Adipocyte (in vitro differentiated cells): ENCODE data around the gene COL23A1.
"Not testable (repeated sequence)": the region's sequence is repeated elsewhere in the genome, so short reads cannot be mapped to it uniquely, and the experiment has no call there.

ENCODE experiments used
- DNase-seq: peaks from one replicate; pipeline ENCODE4 v3.0.0-alpha.2; 2015; ENCODE audit warnings: low read depth
- H3K27me3 ChIP-seq: replicated peaks from 2 replicates; pipeline ENCODE4 v1.7.0; 2013; ENCODE audit warnings: mild to moderate bottlenecking, low read length, moderate library complexity; ENCODE audit not compliant: control insufficient read depth, insufficient read depth
- H3K36me3 ChIP-seq: 2 replicates; pipeline ENCODE4 v1.7.0; 2013; ENCODE audit warnings: low read length, mild to moderate bottlenecking, moderate library complexity; ENCODE audit not compliant: control insufficient read depth, insufficient read depth, severe bottlenecking
- H3K4me1 ChIP-seq: 2 replicates; pipeline ENCODE4 v1.7.0; 2013; ENCODE audit warnings: mild to moderate bottlenecking, low read length, moderate library complexity; ENCODE audit not compliant: control insufficient read depth, insufficient read depth
- H3K4me3 ChIP-seq: 2 replicates; pipeline ENCODE4 v1.7.0; 2013; ENCODE audit warnings: mild to moderate bottlenecking, low read length, moderate library complexity
- H3K9ac ChIP-seq: 2 replicates; pipeline ENCODE4 v1.7.0; 2013; ENCODE audit warnings: mild to moderate bottlenecking, low read length, moderate library complexity
- H3K9me3 ChIP-seq: 2 replicates; pipeline ENCODE4 v1.7.0; 2013; ENCODE audit warnings: mild to moderate bottlenecking, low read length, moderate library complexity; ENCODE audit not compliant: control insufficient read depth

Gene COL23A1

GRCh38 chr5:178257650-178258049, 332.5 kb downstream of the COL23A1 start:
- Histone ChIP-seq H3K27me3 (peaks cover 3% of the 10 kb centered on the region), H3K4me3 (no peak overlapping the region), H3K36me3 (no peaks in the 10 kb centered on the region), H3K4me1 (no peaks in the 10 kb centered on the region), H3K9ac (no peak overlapping the region), H3K9me3 (no peaks in the 10 kb centered on the region)
- DNase-seq = no peak

- no peak for DNase-seq
- Histone ChIP-seq H3K36me3 (no peaks in the 10 kb centered on the region), H3K9ac (no peak overlapping the region), H3K4me1 (no peaks in the 10 kb centered on the region), H3K27me3 (peaks cover 3% of the 10 kb centered on the region), H3K9me3 (no peaks in the 10 kb centered on the region), H3K4me3 (no peak overlapping the region)
Observed at GRCh38 chr5:178256746-178257145, 333.4 kb downstream of the COL23A1 start.

DNA sequence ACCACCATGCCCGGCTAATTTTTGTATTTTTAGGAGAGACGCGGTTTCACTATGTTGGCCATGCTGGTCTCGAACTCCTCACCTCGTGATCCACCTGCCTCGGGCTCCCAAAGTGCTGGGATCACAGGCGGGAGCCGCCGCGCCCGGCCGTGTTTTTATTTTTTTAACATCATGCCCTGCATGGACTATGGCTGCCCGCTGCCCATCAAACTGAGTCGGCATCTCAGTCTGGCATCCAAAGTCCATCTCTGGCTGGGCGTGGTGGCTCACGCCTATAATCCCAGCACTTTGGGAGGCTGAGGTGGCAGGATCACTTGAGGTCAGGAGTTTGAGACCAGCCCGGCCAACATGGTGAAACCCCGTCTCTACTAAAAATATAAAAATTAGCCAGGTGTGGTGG, 336.6 kb downstream of the COL23A1 start:
- H3K9ac ChIP-seq, H3K9me3 ChIP-seq, H3K4me3 ChIP-seq, H3K27me3 ChIP-seq, DNase-seq, H3K36me3 ChIP-seq: not testable (repeated sequence)
- H3K4me1 ChIP-seq = peaks cover 11% of the 10 kb centered on the region

- no peaks in the 10 kb centered on the region for H3K9me3 ChIP-seq
- no peak for DNase-seq
- no peak overlapping the region for H3K9ac ChIP-seq
- H3K36me3 ChIP-seq = no peaks in the 10 kb centered on the region
- peaks cover 11% of the 10 kb centered on the region for H3K4me1 ChIP-seq
- H3K4me3 ChIP-seq = no peak overlapping the region
- H3K27me3 ChIP-seq = peaks cover 6% of the 10 kb centered on the region
Observed at GRCh38 chr5:178252258-178252657, 337.9 kb downstream of the COL23A1 start.

DNA sequence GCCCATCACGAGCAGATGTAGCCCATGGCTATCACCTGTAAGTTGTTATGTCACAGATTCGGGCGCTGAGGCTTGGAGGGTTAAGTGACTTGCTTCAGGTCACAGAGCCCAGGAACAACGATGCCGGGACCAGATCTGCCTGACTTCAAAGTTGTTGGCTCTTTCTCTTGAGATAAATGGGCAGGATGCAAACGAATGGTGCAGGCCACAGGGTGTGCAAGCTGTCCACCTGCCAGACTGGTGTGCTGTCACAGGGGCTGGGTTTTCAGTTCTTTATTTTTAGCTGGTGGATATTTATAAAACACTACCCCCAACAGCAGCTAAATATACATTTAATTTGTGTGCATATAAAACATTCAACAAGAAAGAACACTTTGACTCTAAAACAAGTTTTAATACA, 339.9 kb downstream of the COL23A1 start:
- H3K36me3 ChIP-seq = no peaks in the 10 kb centered on the region
- H3K27me3 ChIP-seq = peaks cover 24% of the 10 kb centered on the region
- no peaks in the 10 kb centered on the region for H3K9me3 ChIP-seq
- no peak overlapping the region for H3K4me3 ChIP-seq
- H3K4me1 ChIP-seq = peaks cover 11% of the 10 kb centered on the region
- no peak overlapping the region for H3K9ac ChIP-seq
- no peak for DNase-seq

- peaks cover 24% of the 10 kb centered on the region for H3K27me3 ChIP-seq
- no peak overlapping the region for H3K9ac ChIP-seq
- no peaks in the 10 kb centered on the region for H3K9me3 ChIP-seq
- H3K4me1 ChIP-seq = peaks cover 11% of the 10 kb centered on the region
- no peaks in the 10 kb centered on the region for H3K36me3 ChIP-seq
- peak; percentile 71 for DNase-seq
- H3K4me3 ChIP-seq = no peak overlapping the region
Observed at GRCh38 chr5:178249191-178249989, 340.8 kb downstream of the COL23A1 start.

DNA sequence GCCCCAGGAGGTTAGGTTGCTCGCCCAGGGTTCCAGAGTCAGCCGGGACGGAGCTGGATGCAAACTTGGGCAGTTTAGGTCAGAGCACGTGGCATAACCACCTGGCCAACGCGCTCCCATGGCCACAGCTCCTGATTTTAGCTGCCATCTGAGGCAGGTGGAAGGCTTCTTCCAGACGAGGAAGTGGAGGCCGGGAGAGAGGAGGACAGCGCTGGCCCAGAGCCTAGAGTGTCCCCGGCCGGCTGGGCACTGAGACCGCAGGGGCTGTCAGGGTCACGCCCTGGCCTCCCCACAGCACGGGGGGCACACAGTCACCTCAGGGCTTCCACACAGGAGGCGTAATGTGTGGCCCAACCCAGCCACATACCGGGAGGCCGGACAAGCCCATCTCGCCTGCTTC, 341.4 kb downstream of the COL23A1 start:
- Histone ChIP-seq H3K36me3 (no peaks in the 10 kb centered on the region), H3K4me3 (no peak overlapping the region), H3K9ac (no peak overlapping the region)

GRCh38 chr5:178247481-178248456, 342.4 kb downstream of the COL23A1 start:
- Histone ChIP-seq H3K4me1 (peaks cover 11% of the 10 kb centered on the region), H3K9me3 (no peaks in the 10 kb centered on the region), H3K36me3 (no peaks in the 10 kb centered on the region), H3K4me3 (no peak overlapping the region), H3K27me3 (peaks cover 24% of the 10 kb centered on the region), H3K9ac (no peak overlapping the region)
- no peak for DNase-seq

More for the DNA sequence above, 341.4 kb downstream of the COL23A1 start:
- H3K27me3 ChIP-seq = peaks cover 24% of the 10 kb centered on the region
- DNase-seq = no peak
- no peaks in the 10 kb centered on the region for H3K9me3 ChIP-seq
- peaks cover 11% of the 10 kb centered on the region for H3K4me1 ChIP-seq

GRCh38 chr5:178246624-178247279, 343.4 kb downstream of the COL23A1 start:
- Histone ChIP-seq H3K36me3 (no peaks in the 10 kb centered on the region), H3K27me3 (peaks cover 30% of the 10 kb centered on the region), H3K4me1 (peaks cover 11% of the 10 kb centered on the region), H3K9me3 (no peaks in the 10 kb centered on the region), H3K4me3 (no peak overlapping the region), H3K9ac (no peak overlapping the region)
- no peak for DNase-seq

GRCh38 chr5:178245389-178245788, 344.8 kb downstream of the COL23A1 start:
- Histone ChIP-seq H3K4me3 (no peak overlapping the region), H3K27me3 (peaks cover 32% of the 10 kb centered on the region), H3K9ac (no peak overlapping the region), H3K36me3 (no peaks in the 10 kb centered on the region), H3K9me3 (no peaks in the 10 kb centered on the region), H3K4me1 (peaks cover 11% of the 10 kb centered on the region)
- no peak for DNase-seq

DNA sequence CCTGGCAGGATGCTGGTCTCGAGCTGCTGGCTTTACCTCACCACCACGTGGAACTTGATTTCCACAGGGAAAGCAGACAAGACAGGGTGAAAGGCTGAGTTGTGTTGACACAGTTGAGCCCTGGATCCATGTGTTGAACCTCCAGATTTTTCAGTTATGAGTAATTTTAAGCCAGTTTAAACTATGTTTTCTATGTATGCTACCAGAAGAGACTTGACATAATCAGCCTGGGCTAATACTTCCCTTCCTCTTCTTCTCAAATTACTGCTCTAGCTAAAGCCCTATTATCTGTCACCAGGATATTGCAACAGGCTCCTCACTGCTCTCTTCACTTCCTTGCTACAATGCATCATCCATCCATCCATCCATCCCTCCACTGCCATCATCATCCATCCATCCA, 345.6 kb downstream of the COL23A1 start:
- peaks cover 32% of the 10 kb centered on the region for H3K27me3 ChIP-seq
- H3K4me3 ChIP-seq = no peak overlapping the region
- H3K36me3 ChIP-seq = no peaks in the 10 kb centered on the region
- no peak overlapping the region for H3K9ac ChIP-seq
- no peaks in the 10 kb centered on the region for H3K9me3 ChIP-seq
- DNase-seq = peak; percentile 34
- peaks cover 7% of the 10 kb centered on the region for H3K4me1 ChIP-seq
